Muscle of arm (tissue), 12 donors: Measurements from ENCODE around the gene DMBX1. TPM values are rescaled to one million over a fixed set of nuclear protein-coding genes. Genes with fewer than 3 reads are reported as not detected.

ENCODE experiments used
- DNase-seq: peaks from one replicate; pipeline ENCODE4 v3.0.0-alpha.2; 2013
- polyA plus RNA-seq, 12 donors: library from polyadenylated mRNA; unstranded; fragments of 120-200 nt; gene quantifications; one replicate each; pipeline ENCODE4 v1.2.1, GENCODE V29; 2013; ENCODE audit not compliant: insufficient read length in 12 of 12

DMBX1 gene
- polyA plus RNA-seq, 12 donors = 0.04 to 0.07 (median 0.07) TPM; not detected in 9

DNA sequence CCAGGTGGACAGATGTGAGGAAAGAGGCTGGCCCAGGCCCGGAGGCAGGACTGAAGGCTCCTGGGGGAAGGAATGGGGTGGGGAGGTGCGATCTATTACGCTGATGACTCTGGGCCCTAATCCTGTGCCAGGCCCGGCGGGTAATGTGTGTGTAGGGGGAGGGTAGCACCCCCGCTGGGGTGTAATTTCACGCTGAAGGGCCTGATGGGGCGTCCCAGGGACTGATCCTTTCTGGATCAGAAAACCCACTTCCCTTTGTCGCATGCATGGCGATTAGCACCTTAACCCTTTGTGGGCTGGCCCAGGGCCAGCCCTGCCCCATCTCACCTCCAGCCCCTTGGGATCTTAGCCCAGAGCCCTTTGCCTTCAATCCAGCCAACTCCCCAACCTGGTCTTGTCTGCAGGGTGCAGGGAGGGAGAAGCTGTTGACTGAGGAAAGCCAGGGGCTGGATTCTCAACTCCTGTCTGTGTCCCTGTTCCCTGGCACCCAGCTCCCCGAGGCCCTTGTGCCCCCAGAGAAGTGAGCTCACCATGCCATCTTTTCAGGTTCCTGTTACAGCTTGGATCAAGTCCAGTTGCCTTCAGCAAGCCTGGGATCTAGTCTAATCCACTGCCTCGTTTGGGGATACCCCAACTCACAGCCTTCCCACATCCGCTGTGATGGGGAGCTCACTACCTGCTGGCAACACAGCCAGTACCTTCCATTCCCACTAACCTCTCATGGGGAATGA lies 35.8 kb downstream of the DMBX1 start:
- no peak for DNase-seq

DNA sequence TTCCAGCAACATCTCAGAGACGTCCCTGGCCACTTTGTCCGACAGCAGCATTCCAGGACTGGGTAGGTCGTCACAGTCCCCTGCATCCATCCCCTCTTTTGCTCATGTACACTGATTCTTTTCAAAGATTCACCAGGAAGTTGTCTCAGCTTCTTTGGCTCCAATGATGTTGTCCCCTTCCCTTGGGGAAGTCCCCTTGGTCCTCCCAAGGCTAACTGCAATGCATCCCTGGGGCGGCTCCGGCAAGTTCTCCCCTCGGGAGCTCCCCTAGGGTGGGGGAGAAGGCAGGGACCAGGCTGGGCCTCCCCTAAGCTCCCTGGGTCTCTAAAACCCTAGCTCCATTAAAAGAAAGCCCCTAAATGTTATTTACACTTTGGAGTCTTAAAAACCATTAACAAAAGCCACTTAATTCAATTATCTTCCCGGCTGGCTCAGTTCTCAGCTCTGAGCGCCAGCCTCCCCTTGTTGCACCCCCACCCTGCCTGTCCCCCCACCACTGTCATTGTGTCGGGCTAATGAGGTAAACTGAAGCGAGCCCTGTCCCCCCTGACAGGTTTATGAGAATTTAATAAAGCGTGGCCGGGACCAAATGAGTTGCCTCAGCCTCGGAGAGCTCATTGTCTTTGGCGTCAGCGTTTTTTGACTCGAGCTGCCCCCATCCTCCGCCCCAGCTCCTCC lies 36.5 kb downstream of the DMBX1 start:
- DNase-seq = no peak

DNA sequence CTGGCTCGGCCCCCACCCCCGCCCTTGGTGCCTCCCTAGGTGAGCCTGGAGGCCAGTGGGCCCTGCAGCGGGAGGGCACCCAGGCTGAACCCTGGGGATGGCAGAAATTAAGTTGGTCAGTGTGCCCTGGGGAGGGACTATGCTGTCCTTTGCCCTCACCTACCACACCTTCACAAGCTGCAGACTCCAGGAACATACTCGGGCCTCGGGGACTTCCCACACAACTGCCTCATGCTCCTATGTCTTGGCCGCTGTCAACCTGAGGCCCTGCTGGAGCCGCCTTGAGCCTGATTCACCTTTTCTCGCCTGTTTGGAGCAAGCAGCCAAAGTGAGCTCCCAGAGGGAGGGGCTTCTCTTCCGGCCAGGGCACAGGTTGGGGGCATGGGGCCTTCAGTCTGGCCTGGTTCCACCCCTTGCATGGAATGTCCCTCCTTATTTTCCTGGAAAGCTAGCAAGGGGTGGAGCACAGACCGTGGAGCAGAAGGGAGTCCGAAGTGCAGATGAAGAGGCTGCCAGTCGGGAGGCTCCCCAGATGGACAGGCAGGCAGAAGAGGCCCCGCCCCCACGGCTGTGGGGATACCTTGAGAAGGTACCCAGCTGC lies 37.2 kb downstream of the DMBX1 start:
- DNase-seq = no peak

DNA sequence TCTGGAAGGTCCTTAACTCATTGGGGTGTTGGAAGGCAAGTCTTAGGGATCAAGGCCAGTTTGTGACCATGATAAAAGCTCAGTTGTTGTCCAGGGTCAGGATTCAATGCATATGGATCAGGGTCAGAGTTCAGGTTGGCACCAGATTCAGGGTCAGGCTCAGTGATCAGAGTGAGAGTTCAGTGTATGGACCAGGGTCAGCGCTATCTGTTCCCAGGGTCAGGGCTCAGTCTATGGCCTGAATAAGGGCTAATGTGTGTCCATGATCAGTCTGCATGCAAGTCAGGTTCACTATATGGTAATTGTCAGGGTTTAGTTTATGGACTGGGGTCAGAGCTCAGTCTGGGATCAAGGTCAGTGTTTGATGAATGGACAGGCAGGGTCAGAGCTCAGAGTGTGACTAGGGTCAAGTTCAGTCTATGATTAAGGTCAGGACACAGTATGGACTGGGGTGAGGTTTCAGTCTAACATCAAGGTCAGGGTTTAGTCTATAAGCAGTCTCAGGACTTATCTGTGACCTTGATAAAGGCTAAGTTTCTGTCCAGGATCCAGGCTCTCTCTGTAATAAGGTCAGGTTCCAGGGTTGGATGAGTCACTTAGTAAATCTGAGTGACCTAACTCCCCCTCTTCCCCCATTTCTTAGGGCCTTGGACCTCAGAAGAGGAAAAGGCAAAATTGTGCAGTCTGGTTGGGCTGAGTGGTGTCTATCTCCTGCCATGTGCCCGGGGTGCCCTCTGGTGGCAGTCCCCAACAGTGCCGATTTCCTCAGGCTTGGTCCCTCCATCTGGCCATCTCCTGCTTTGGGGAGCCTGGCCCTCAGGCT lies 38.0 kb downstream of the DMBX1 start:
- DNase-seq = peak; percentile 76

DNA sequence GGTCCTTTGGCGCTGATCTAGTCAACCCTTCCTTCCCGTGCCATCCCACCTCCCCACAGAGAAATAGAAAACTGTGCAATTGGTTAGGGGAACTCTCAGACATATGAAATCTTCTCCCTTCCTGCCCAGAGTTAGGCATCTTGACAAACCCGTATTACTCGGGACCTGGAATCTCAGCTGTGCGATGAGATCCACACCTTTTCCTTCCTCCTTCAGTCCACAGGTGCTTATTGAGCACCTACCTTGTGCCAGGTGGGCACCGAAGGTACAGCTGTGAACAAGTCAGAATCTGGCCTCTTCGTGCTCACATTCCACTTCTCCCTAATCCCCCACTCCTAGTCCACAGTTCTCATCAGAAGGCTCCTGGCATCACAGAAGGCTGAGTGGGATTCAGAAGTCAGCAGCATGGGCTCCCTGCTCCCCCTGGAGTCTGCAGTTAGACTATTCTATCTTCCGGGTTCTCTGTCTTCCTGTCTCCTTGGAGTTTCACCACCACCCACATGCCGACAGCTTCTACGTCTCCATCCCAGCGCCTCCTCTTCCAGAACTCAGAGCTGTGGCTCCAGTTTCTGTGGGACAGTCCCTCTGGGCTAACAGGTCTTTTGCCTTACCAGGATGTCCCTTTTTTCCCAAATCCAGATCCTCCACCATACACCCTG lies 38.8 kb downstream of the DMBX1 start:
- no peak for DNase-seq

DNA sequence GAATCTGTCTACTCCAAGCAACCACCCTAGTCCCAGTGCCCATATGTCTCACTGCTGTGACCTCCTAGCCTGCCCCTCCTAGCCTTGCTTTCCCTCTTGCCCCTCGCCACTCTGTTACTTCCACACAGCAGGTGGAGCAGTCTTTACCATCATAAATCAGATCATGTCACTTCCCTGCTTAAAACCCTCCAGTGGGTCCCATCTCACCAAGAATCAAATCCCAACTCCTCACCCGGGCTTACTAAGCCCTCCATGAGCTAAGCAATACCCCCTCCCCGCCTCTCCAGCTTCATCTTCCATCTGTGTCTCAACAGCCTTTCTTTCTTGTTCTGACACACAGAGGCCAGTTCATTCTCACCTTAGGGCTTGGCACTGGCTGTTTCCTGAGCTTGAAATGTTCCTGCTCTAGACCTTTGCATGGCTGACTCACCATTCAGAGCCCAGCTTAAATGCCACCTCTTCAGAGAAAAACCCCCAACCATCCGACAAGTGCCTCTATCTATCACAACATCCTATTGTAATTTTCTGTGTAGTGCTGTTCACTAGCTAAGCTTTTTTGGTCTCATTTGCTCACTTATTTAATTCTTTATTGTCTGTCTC lies 39.5 kb downstream of the DMBX1 start:
- no peak for DNase-seq

DNA sequence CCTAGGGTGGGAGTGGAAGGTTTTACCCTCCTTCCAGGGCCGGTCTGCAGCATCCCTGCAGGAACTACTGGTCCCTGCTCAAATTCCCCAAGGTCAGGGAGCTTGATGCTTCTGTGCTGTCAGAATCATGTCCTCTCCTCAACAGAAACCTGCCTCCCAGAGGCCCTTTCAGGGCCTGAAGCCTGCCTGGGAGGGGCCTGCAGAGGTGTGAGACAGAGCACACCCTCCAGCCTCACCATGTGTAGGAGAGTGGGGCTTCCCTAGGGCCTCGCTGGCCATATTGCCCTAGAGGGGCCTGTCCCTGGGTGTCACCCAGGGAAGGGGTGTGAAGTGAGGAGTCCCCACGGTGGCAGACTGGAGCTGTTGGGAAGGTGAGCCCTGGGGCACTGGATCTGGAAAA lies 40.7 kb downstream of the DMBX1 start:
- no peak for DNase-seq

DNA sequence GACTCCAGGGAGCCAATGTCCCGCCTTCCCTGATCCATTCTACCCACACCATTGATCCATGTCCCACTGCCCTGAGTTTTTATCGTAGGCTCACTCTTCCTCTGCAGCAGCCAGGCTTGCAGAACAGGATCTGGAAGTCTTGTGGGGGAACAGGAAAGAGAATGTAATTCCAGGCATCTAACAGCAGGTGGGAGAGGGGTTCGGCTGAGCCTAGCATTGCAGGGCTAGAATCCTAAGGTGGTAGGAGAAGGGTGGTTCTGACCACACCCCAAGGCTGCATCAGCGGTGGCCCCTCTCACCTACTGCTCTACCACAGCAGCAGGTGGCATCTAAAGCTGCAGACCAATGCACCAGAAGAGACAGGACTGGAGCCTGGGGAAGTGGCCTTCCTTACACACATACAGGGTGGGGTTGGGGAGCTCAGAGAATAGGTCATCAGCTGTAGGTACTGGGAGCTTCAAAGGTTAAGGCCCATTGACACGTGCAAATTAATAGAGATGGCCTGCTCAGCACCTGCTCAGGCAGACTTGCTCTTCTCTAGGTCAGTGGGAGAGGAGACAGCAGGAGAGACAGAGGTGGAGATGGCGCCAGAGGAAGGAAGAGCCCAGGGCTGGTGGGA lies 41.3 kb downstream of the DMBX1 start:
- no peak for DNase-seq

DNA sequence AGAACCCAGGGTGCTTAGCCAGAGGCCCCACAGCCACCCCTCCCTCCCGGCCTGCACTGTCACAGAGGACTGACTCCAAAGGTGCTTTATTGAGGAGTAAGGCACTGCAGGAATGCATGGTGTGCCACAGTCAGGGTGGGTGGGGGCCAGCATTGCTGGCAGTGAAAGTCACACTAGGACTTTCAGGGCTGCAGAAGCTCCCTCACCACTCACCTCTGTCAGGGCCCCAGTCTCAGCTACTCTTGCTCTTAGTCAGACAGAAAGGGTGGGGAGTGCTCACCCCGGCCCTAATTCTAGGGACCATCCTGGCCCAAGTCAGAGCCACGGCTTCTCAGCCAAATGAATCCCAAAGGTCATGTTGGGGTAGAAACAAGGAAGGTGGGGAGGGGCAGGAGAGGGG lies 42.5 kb downstream of the DMBX1 start:
- no peak for DNase-seq

DNA sequence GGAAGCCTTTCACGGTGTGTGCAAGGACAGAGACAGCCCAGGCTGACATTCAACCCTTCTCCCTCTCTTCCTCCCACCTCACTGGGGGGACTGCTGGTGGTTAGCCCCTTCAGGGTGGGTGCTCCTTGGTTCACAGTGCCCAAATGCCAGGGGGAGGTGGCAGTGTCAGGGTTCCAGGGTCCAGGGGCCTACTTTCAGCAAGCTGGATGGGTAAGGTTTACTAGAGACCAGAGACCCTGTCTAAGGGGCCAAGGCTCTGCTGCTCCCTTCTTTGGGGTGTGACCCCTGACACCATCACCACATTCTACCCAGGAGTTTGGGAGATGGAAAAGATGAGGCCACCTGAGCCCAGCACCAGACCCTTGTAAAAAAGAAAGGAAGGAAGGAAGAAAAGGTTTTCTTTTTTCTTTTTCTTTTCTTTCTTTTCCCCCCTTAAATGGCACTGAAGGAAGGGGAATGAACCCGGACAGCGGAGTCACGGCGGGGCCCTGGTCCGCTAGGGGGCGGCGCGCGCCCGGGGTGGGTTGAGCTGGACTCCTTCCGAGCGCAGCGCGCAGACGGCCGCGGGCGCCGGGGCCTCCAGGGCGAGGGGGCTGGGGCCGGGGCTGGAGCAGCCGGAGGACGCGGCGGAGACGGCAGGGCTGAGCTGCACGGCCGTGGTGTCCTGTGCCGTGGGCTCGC lies 43.0 kb downstream of the DMBX1 start:
- DNase-seq = peak; percentile 62

DNA sequence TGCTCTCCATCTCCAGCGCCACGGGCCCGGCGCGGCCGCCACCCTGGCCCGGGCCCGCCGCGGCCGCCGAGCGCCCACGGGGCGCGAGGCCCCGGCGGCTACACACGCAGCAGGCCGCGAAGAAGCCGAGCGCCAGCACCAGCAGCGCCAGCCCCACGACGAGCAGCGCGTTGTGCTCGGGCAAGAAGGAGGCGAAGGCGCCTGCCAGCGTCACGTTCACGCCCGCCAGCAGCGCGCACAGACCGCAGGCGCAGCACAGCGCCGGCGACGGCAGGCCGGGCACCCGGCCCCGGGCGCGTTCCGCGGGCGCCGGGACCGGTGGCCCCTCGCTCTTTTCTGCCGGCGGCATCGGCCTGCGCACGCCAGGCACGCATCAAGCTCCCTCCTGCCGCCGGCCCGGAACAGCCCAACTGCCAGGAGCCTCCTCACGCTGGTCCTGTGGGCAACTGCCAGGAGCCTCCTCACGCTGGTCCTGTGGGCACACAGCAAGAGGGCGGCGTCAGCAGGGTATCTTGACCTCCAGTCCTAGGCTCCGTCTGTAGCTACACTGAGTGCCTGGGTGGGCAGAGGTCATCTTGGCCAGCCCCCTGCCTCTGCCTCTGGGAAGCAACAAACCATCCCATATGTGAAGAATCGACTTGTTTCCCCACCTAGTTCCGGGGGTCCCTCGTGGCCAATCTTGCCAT lies 43.7 kb downstream of the DMBX1 start:
- no peak for DNase-seq

DNA sequence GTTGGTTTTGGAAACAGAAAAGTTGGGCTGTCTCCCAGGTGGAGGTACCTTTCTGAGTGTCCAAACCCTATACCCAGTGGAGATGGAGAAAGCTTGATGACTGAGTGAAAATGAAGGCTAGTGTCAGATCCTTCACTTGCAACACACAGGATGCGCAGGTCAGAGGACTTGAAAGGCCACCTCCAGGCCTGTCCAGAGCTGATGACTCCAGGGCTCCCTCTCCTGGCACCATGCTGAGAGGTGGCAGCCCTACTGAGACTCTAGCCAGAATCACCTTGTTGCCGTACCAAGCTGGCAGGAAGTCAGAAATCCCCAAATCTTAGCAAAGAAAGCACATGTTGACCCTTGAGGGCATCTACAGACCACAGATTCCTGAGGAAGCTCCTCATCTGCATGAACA lies 45.4 kb downstream of the DMBX1 start:
- DNase-seq = no peak

DNA sequence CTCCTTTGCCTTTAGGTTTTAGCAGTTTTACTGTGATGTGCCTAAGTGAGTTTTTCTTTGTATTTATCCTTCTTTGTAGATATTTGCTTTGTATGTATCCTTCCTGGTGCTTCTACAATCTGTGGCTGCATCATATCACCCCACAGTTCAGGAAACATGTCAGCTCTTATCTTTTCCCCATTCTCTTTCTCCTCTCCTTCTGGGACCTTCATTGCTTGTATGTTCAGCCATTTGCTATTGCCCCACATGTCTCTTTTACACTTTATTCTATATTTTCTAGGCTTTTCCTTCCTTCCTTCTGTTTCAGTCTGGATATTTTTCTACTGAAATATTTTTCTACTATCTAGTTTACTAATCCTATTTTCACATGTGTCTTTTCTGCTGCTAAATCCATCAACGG lies 46.9 kb downstream of the DMBX1 start:
- no peak for DNase-seq

DNA sequence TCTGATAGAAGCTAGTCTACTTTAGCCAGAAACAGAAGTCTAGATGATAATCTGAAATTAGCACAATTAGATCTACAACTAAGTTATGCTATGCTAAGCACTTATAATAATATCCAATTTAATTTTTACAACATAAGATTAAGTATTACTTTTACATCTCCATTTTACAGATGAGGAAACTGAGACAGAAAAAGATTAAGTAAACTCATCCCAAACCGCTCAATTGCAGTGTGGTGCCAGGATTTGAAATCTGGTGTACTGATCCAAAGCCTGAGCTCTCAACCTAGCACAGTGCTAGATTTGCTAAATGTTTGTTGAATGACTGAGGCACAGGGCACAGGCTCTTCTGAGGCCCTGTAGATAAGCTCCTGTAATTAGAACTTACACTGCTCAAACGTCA lies 48.0 kb downstream of the DMBX1 start:
- DNase-seq = no peak

DNA sequence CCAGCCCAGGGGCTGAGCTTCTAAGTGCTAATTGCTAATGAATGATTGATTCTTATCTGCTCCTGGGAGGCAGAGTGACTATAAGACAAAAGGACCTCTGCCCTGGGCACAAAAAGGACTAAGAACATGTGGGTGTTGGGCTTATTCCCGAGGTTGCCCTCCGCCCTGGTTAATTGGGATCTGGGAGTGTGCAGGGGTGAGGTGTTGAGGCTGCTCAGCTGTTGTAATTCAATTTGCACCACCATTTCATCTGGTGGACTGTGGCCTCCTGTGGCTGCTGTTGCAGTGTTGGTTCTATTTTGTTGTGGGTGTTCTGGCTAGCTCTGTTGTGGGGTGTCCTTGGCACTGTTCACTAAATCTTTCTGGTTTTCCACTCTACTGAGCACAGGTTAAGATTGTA lies 48.5 kb downstream of the DMBX1 start:
- no peak for DNase-seq
